GM23338 (cell line): ENCODE results near the gene SIGLEC12. TPM values are rescaled to one million over a fixed set of nuclear protein-coding genes. Genes with fewer than 3 reads are reported as not detected.
A peak's percentile ranks its signal among the peaks of the same experiment; 100 is the strongest.

Experiments
- ATAC-seq: fragments of 200-7000 bp; cut with Tn5 transposase; 3 replicates; pipeline ENCODE4 v1.9.1; 2020
- DNase-seq: peaks from one replicate; pipeline ENCODE4 v3.0.0-alpha.2; 2015; ENCODE audit warnings: low spot score
- H2AFZ ChIP-seq: fragments of 200-600 bp; sonication (generic); 2 replicates; pipeline ENCODE4 v1.8.0; 2016; ENCODE audit warnings: antibody characterized with exemption, mild to moderate bottlenecking, moderate library complexity
- H3F3A ChIP-seq: fragments of 200-600 bp; sonication (generic); replicated peaks from 2 replicates; pipeline ENCODE4 v1.8.0; 2017; ENCODE audit warnings: antibody characterized with exemption, mixed run types, low read depth
- H3K27ac ChIP-seq: fragments of 200-600 bp; sonication (generic); 2 replicates; pipeline ENCODE4 v1.6.1; 2016; ENCODE audit warnings: low read depth
- H3K27me3 ChIP-seq: fragments of 200-600 bp; sonication (generic); 2 replicates; pipeline ENCODE4 v1.8.0; 2016; ENCODE audit warnings: mild to moderate bottlenecking, mixed run types, moderate library complexity; ENCODE audit not compliant: insufficient read depth
- H3K36me3 ChIP-seq: fragments of 200-600 bp; sonication (generic); 2 replicates; pipeline ENCODE4 v1.8.0; 2016; ENCODE audit warnings: mild to moderate bottlenecking; ENCODE audit not compliant: insufficient read depth
- H3K4me1 ChIP-seq: fragments of 200-600 bp; sonication (generic); 2 replicates; pipeline ENCODE4 v1.8.0; 2016; ENCODE audit warnings: mild to moderate bottlenecking, moderate library complexity; ENCODE audit not compliant: insufficient read depth
- H3K4me2 ChIP-seq: fragments of 200-600 bp; sonication (generic); 2 replicates; pipeline ENCODE4 v1.7.1; 2017; ENCODE audit warnings: mixed run types
- H3K4me3 ChIP-seq: fragments of 200-600 bp; sonication (generic); 2 replicates; pipeline ENCODE4 v1.6.1; 2016; ENCODE audit warnings: mixed run types
- H3K79me2 ChIP-seq: fragments of 200-600 bp; sonication (generic); replicated peaks from 2 replicates; pipeline ENCODE4 v1.8.0; 2017; ENCODE audit warnings: mild to moderate bottlenecking; ENCODE audit not compliant: insufficient read depth
- H3K9me2 ChIP-seq: fragments of 200-600 bp; sonication (generic); 2 replicates; pipeline ENCODE4 v1.8.0; 2017; ENCODE audit not compliant: insufficient read depth
- H4K20me1 ChIP-seq: fragments of 200-600 bp; sonication (generic); replicated peaks from 2 replicates; pipeline ENCODE4 v1.8.0; 2017; ENCODE audit warnings: mild to moderate bottlenecking; ENCODE audit not compliant: insufficient read depth
- H3K27ac Mint-ChIP-seq: 2 replicates; pipeline ENCODE4 v1.8.0; 2020; ENCODE audit warnings: inconsistent platforms, mild to moderate bottlenecking, moderate library complexity, mixed read lengths
- H3K27me3 Mint-ChIP-seq: 3 replicates; pipeline ENCODE4 v1.8.0; 2022; ENCODE audit warnings: low read depth, mild to moderate bottlenecking, moderate library complexity, mixed read lengths, inconsistent platforms; ENCODE audit not compliant: insufficient read depth, poor library complexity
- H3K36me3 Mint-ChIP-seq: 3 replicates; pipeline ENCODE4 v1.8.0; 2021; ENCODE audit warnings: low read depth, mild to moderate bottlenecking, inconsistent platforms, moderate library complexity, mixed read lengths
- H3K4me1 Mint-ChIP-seq: 3 replicates; pipeline ENCODE4 v1.8.0; 2020; ENCODE audit warnings: mild to moderate bottlenecking, inconsistent platforms, mixed read lengths
- H3K4me3 Mint-ChIP-seq: 3 replicates; pipeline ENCODE4 v1.8.0; 2021; ENCODE audit warnings: moderate library complexity, mild to moderate bottlenecking, inconsistent platforms, mixed read lengths
- H3K9me3 Mint-ChIP-seq: 3 replicates; pipeline ENCODE4 v1.8.0; 2020; ENCODE audit warnings: moderate library complexity, mild to moderate bottlenecking, inconsistent platforms, mixed read lengths
- CREB1 ChIP-seq: fragments of 250-450 bp; sonication (Bioruptor Pico); IDR thresholded peaks from 2 replicates; pipeline ENCODE4 v1.5.0; 2020; ENCODE audit warnings: low read depth, mild to moderate bottlenecking, moderate library complexity
- EZH2phosphoT487 ChIP-seq: fragments of 200-600 bp; sonication (generic); IDR thresholded peaks from one replicate; pipeline ENCODE4 v1.8.1; 2018; ENCODE audit warnings: antibody characterized with exemption; ENCODE audit not compliant: unreplicated experiment
- JUNB ChIP-seq: IDR thresholded peaks from one replicate; pipeline ENCODE4 v1.6.1; 2016; ENCODE audit warnings: antibody characterized with exemption; ENCODE audit not compliant: unreplicated experiment
- NANOG ChIP-seq: IDR thresholded peaks from 2 replicates; pipeline ENCODE4 v1.6.1; 2016; ENCODE audit warnings: antibody characterized with exemption, borderline replicate concordance
- STAT1 ChIP-seq: IDR thresholded peaks from one replicate; pipeline ENCODE4 v1.6.1; 2016; ENCODE audit warnings: antibody characterized with exemption; ENCODE audit not compliant: unreplicated experiment
- ZNF114 ChIP-seq: fragments of 250-450 bp; sonication (Bioruptor Pico); IDR thresholded peaks from 2 replicates; pipeline ENCODE4 v1.5.0; 2020; ENCODE audit warnings: mild to moderate bottlenecking, moderate library complexity
- ZNF462 ChIP-seq: fragments of 250-450 bp; sonication (Bioruptor Pico); IDR thresholded peaks from 2 replicates; pipeline ENCODE4 v1.5.0; 2020; ENCODE audit warnings: mild to moderate bottlenecking, moderate library complexity
- polyA plus RNA-seq: library from polyadenylated mRNA; unstranded; fragments of >200 nt; fragmentation: Nextera tagmentation; extraction: Ambion mirVana; gene quantifications from 2 replicates; pipeline ENCODE4 v1.2.1, GENCODE V29; 2016
- total RNA-seq: library from RNA; depleted of rRNA; stranded (reverse); fragments of >200 nt; shearing (Covaris generic); gene quantifications from 2 replicates; pipeline ENCODE4 v1.2.3, GENCODE V29; 2014
- TF ChIP-seq, protein P1 (sequence below), 2 experiments: fragments of 200-600 bp in 1 of 2; sonication (generic) in 1 of 2; conservative IDR thresholded peaks; 2 replicates each; pipeline versions ENCODE4 v1.5.1 to v1.6.1; 2016 to 2017; ENCODE audit warnings: antibody characterized with exemption in 2 of 2, low read depth in 2 of 2, mild to moderate bottlenecking in 2 of 2, moderate library complexity in 1 of 2

SIGLEC12 gene
- total and polyA plus RNA-seq, 2 experiments from 2014 or later: not detected

- Histone ChIP-seq H3K4me2 (no peak overlapping the region), H3K9me2 (no peaks in the 10 kb centered on the region; the same call in 1 of the 2 replicates), H3K4me3 (no peak overlapping the region), H3F3A (no peaks in the 10 kb centered on the region), H3K27ac (no peak overlapping the region), H4K20me1 (no peaks in the 10 kb centered on the region), H3K27me3 (no peaks in the 10 kb centered on the region), H3K36me3 (no peaks in the 10 kb centered on the region), H2AFZ (no peak overlapping the region), H3K4me1 (no peaks in the 10 kb centered on the region), H3K79me2 (no peaks in the 10 kb centered on the region)
- ATAC-seq: peak; percentile 84
- DNase-seq: peak; percentile 85
- Mint-ChIP-seq H3K9me3 (peaks cover 75% of the 10 kb centered on the region), H3K27ac (no peak overlapping the region), H3K4me1 (no peaks in the 10 kb centered on the region), H3K27me3 (peaks cover 4% of the 10 kb centered on the region), H3K36me3 (peaks cover 10% of the 10 kb centered on the region), H3K4me3 (no peak overlapping the region)
- no peak for TF ChIP-seq EZH2phosphoT487
- TF ChIP-seq, protein P1, sequence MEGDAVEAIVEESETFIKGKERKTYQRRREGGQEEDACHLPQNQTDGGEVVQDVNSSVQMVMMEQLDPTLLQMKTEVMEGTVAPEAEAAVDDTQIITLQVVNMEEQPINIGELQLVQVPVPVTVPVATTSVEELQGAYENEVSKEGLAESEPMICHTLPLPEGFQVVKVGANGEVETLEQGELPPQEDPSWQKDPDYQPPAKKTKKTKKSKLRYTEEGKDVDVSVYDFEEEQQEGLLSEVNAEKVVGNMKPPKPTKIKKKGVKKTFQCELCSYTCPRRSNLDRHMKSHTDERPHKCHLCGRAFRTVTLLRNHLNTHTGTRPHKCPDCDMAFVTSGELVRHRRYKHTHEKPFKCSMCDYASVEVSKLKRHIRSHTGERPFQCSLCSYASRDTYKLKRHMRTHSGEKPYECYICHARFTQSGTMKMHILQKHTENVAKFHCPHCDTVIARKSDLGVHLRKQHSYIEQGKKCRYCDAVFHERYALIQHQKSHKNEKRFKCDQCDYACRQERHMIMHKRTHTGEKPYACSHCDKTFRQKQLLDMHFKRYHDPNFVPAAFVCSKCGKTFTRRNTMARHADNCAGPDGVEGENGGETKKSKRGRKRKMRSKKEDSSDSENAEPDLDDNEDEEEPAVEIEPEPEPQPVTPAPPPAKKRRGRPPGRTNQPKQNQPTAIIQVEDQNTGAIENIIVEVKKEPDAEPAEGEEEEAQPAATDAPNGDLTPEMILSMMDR (conservative IDR thresholded peaks at IDR 0.05; ENCODE audit: low read depth in 2 of 2): peak; percentile 77 to 87
Observed at GRCh38 chr19:51511353-51511752, 9.8 kb upstream of the SIGLEC12 start.

DNA sequence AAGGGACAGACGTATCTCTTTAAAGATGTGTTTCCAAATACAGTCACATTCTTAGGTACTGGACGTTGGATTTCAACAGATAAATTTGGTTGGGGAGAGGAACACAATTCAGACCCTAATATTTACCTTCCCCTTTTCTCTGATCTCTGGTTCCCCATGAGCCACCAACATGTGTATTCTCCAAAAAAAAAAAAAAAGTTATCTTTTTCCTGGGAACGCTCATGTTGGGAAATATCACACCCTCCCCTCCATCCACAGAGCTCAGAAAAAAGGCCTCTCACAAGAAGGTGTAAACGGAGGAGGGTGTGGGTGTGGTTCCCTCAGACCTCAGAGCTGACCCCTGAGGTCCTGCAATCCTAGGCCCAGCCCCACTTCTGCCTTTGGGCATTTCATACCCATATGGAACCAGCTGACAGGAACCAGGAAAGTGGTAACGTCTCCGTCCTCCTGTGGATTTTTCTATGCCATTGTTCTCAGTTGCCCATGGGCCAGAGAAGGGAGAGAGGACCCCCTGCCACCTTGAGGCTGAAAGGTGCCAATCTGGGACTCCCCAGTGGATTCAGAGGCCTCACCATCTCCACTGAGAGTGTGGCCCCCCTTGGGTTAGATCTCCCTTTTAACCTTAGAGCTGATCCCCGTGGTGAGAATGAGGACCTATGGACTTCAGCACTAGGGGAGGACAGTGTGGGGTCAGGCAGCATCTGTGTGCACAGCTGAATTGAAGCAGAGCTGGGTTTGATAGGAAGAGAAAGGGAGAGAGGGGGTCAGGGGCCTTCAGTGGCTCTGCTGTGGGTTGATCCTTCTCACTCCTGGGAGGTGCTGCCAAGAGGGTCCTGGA lies 8.4 kb upstream of the SIGLEC12 start:
- H3K4me2 ChIP-seq: no peak overlapping the region
- no peak overlapping the region for H3K4me3 ChIP-seq
- no peaks in the 10 kb centered on the region for H3K27me3 ChIP-seq
- H3K4me1 ChIP-seq: no peaks in the 10 kb centered on the region
- no peak overlapping the region for H2AFZ ChIP-seq
- ATAC-seq: no peak
- no peak overlapping the region for H3K27ac Mint-ChIP-seq
- H3F3A ChIP-seq: no peaks in the 10 kb centered on the region
- no peak overlapping the region for H3K4me3 Mint-ChIP-seq
- H3K36me3 ChIP-seq: no peaks in the 10 kb centered on the region
- H3K4me1 Mint-ChIP-seq: no peaks in the 10 kb centered on the region
- H3K27me3 Mint-ChIP-seq: peaks cover 4% of the 10 kb centered on the region
- H3K9me3 Mint-ChIP-seq: peaks cover 83% of the 10 kb centered on the region
- H4K20me1 ChIP-seq: no peaks in the 10 kb centered on the region
- no peaks in the 10 kb centered on the region for H3K79me2 ChIP-seq
- H3K9me2 ChIP-seq: no peaks in the 10 kb centered on the region; the same call in 1 of the 2 replicates
- H3K27ac ChIP-seq: no peak overlapping the region
- H3K36me3 Mint-ChIP-seq: peaks cover 13% of the 10 kb centered on the region
- no peak for DNase-seq
- TF ChIP-seq STAT1 (no peak), ZNF114 (CRISPR knock-in tag) (no peak), ZNF462 (CRISPR knock-in tag) (no peak), NANOG (no peak), EZH2phosphoT487 (no peak), CREB1 (CRISPR knock-in tag) (no peak), JUNB (no peak)
